HG03064 (cell line): ENCODE measurements around the gene BEND7.
"Not testable (repeated sequence)": the region's sequence is repeated elsewhere in the genome, so short reads cannot be mapped to it uniquely, and the experiment has no call there.

Source experiments
- ATAC-seq: cut with Tn5 transposase; IDR thresholded peaks from one replicate; pipeline ENCODE4 v1.9.1; 2021; ENCODE audit warnings: low read depth; ENCODE audit not compliant: unreplicated experiment

Gene BEND7, protein sequence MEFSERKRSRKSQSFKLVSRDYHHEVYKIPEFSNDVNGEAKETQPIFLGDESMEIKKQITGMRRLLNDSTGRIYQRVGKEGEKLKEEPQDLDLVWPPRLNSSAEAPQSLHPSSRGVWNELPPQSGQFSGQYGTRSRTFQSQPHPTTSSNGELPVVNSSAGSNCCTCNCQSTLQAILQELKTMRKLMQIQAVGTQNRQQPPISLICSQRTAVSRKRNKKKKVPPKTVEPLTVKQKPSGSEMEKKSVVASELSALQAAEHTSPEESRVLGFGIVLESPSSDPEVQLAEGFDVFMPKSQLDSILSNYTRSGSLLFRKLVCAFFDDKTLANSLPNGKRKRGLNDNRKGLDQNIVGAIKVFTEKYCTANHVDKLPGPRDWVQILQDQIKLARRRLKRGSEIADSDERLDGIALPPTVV

GRCh38 chr10:13528875-13529713, at the start of gene BEND7:
BEND7 (minus strand) TSS chr10:13529014; CDS start chr10:13528533, 481 bp downstream.
- no peak for ATAC-seq

GRCh38 chr10:13573960-13574359, 45.1 kb upstream of the BEND7 start:
- ATAC-seq = no peak

GRCh38 chr10:13571541-13571940, 42.7 kb upstream of the BEND7 start:
- ATAC-seq = no peak

DNA sequence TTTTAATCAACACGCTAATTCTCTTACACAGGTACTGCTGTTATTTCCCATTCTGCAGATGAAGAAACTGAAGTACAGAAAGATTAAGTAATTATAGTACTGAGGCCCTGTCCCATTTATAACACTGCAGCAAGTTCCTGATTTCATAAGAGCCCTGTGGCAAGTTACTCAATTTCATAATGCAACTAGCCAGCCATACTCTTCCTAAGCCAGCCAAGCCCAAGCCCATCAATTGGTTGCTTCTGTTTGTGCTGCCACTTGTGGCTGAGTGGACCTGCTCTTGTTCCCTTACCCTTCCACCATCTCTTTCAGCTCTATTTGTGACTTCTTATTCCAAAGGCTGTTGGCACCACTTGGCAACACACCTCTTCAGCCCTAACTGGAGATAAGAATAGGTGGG, 38.2 kb upstream of the BEND7 start:
- ATAC-seq = no peak

DNA sequence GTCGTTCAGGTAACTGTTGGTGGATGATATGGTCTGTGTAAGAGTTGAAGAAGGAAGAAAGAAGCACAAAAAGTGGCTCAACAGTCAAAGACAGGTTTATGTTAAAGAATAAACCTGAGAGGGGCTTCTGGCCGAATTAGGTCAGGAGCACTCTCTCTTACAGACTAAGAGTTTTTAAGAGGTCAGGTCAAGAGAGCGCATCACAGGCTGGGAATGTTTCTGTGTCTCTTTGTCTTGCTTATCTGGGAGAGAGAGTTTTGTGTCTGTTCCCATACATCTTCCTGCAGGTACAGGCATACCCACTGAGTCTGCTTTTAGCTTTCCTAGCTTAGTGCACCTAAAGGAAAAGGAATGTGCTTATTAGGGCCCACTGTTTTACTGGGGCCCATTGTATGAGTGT, 35.8 kb upstream of the BEND7 start:
- ATAC-seq = no peak

- no peak for ATAC-seq
Observed at GRCh38 chr10:13563481-13564445, 34.9 kb upstream of the BEND7 start.

DNA sequence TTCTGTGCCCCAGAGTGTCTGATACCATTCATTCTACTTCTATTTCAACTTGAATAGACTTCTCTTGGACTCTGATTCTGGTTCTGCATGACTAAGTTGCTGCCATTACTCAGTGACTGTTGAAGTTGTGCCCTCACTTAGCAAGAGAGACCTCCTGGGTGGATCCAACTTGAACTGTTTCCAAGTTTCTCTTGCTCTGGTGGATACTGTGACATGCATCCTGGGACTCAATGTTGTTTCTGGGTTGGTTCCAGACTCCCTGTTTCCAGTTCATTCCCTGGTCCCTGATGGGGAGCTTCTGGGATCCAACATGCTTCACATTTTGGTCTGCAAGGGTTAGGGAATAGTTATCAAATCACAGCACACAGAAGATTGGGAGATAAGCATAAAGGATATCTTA, 31.8 kb upstream of the BEND7 start:
- no peak for ATAC-seq

DNA sequence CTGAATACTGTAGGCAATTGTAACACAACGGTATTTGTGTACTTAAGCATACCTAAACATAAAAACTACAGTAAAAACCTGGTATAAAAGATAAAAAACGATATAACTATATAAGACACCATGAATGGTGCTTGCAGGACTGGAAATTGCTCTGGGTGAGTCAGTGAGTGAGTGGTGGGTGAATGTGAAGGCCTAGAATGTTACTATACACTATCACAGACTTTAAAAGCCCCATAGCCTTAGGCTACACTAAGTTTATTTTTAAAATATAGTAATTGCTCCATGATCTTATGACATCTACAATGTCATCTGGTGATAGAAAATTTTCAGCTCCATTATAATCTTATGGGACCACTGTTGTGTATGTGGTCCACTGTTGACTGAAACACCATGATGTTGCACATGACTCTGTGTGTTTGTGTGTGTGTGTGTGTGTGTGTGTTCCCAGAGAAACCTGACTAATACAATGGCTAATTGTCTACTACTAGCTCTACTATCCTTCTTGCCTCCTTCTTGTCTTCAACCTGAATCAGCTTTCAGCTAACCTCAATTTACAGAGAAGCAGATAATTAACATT, 30.4 kb upstream of the BEND7 start:
- ATAC-seq = no peak

DNA sequence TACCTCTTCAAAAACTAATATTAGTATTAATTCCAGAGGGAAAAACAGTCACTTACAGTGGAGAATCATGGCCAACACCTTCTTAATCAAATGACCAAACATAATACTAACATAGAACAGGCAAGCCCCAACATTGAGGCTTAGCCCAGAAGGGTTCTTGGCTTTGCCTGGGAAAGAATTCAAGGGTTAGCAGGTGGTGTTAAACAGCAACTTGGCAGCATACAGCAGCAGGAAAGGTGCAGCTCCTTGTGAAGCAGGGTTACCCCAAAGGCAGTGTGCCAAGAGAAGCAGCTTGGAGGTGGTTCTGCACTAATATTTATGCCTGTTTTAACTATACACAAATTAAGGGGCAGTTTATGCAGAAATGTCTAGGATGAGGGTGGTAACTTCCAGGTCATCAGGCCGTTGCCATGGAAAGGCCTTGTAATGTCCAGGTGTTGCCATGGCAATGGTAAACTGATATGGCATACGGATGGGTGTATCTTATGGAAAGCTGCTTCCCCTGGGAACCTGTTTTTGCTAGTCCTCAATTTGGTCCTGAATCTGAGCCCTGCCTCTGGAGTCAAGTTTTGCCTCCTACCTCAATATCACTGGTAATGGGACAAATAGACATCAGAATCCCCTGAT, 27.2 kb upstream of the BEND7 start:
- ATAC-seq = no peak

DNA sequence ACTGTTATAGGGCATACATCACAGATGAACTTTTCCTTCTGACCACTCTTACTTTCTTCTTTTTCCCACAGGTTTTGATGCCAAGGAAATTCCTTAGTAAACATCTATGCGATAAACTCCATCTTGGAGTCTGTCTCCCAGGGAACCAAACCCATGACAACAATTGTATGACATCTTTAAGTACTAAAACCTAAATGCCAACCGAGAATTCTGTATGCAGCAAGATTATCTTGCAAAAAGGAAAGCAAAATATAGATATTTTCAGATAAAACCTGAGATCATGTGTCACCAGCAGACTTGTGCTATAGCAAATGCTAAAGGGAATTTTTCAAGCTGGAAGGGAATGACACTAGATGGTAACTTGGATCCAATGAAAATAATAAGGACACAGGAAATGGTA, 22.0 kb upstream of the BEND7 start:
- no peak for ATAC-seq

DNA sequence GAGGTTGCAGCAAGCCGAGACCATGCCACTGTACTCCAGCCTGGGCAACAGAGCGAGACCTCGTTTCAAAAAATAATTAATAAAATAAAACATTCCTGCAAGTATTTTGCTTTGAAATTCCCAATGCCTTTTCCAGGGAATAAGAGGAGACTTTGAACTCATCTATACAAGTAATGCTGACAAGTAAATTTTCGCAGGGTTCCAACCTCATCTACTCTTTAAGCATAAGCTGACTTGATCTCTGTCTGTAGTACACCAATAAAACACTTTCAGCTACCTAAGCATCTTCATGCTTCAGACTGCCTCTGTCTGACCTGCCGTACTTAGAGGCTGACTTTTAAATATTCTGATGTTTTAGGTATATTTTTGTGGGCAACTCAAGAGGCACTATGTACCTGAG, 13.7 kb upstream of the BEND7 start:
- no peak for ATAC-seq

DNA sequence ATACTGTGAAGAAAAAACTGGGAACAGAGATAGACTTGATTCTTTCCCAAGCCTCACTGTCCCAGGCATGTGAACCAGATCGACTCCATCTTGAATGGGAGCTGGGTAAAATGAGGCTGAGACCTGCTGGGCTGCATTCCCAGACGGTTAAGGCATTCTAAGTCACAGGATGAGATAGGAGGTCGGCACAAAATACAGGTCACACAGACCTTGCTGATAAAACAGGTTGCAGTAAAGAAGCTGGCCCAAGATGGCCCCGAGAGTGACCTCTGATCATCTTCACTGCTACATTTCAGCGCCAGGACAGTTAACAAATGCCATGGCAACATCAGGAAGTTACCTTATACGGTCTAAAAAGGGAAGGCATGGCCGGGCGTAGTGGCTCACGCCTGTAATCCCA, 9.2 kb upstream of the BEND7 start:
- ATAC-seq = not testable (repeated sequence)

GRCh38 chr10:13536674-13537366, 8.0 kb upstream of the BEND7 start:
- no peak for ATAC-seq

DNA sequence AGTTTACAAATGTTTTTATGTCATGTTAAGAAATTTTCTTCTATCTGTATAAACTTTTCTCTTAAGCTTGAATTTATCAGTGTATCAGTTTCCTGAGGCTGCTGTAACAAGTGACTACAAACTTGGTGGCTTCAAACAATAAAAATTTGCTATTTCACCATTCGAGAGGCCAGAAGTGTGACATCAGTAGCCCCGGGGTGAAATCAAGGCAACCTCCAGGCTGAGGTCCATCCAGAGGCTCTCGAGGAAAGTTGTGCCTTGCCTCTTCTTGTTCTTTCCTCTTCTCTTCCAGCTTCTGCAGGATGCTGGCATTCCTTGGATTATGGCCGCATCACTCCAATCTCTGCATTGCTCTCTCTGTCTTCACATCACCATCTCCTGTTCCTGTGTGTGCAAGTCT, 6.5 kb upstream of the BEND7 start:
- no peak for ATAC-seq

DNA sequence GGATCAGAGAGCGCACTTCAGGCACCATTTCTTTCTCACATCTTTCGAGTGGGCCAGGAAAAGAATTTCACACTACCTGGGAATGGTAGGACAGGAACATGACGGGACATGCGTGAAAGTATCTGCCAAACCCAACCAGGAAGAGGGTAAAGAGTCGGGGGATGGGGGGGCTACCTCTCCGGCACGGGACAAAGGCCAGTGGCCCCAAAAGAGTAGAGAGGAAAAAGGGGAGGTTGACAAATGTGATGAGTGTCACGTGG, 830 bp upstream of the BEND7 start:
- ATAC-seq = no peak

- ATAC-seq = no peak
Observed at GRCh38 chr10:13528123-13528874, 515 bp downstream of the BEND7 start.

DNA sequence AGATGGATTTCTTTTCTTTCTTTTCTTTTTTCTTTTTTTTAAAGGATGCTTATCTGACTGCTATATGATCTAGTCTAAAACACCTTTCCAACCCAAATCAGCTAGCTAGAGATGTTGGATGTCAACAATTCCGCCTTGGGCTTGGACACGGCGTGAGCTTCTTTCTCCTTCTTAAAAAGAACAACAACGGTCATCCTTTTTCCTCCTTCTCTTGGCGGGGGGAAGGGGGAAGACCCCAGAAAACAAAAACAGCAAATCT, 1.0 kb downstream of the BEND7 start:
- ATAC-seq = no peak

DNA sequence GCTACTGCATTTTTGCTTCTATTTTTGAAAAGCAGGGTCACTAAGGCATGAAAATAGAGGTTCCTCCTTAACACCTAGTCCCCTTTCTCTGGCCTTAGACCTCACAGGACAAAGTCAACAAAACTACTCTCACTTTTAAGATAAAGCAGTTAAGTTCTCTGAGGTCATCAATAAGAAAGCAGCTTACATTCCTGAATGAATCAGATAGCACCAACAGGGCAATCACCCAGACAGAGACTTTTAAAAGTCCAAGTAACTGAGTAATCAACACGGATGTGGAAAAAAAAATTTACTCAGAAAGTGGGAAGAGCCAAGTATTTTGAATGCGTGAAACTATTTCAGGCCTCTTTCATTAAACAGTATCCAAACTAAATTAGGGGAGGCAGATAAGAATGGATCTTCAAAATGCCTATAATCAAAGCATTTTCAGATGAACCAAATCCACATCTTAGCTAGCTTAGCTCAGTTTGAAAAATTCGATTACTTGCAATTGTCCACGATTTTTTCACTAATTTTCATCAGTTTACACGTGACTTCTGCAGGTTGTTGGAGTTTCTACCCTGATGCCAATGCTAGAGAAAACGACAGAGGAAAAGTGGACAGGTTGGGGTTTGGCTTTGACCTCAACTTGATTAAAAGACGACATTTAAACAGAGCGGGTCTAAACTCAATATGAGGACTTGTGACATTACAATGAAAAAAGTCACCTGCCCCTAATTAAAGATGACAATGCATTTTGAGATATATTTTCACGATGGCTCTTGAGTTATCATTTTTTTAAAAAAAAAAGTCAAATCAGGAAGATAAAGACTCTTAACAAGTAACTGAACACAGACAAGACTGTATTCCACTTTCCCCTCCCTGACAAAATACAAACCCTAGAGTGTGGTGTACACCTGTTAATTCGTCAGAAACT, 1.6 kb downstream of the BEND7 start:
- no peak for ATAC-seq
